T47D (cell line): Measurements from ENCODE around the gene HBP1.
"Not testable (repeated sequence)": the region's sequence is repeated elsewhere in the genome, so short reads cannot be mapped to it uniquely, and the experiment has no call there.

ENCODE experiments used
- DNase-seq, 2 experiments: peaks; one replicate each; pipeline versions ENCODE4 v3.0.0 to v3.0.0-alpha.2; 2011 to 2012; ENCODE audit warnings: low read depth in 1 of 2, low spot score in 1 of 2
- JUND ChIP-seq: IDR thresholded peaks from 2 replicates; pipeline ENCODE4 v1.6.1; 2012; ENCODE audit warnings: low read depth
- in situ Hi-C: cut with HindIII; loops from 2 replicates; pipeline ENCODE4 v1.10.0; 2016; ENCODE audit warnings: low sequenced_read_pairs, low pct_unique_long_range_greater_than_20kb

Gene HBP1

GRCh38 chr7:107232568-107233090, 63.8 kb downstream of the HBP1 start:
- no peak for TF ChIP-seq JUND
- in situ Hi-C loops = no loop called here
- DNase-seq = no peak

GRCh38 chr7:107233174-107233573, 64.4 kb downstream of the HBP1 start:
- in situ Hi-C loops = no loop called here
- TF ChIP-seq JUND = no peak
- DNase-seq = peak in 1 of 2 experiments; percentile 3

GRCh38 chr7:107233981-107234380, 65.2 kb downstream of the HBP1 start:
- in situ Hi-C loops = no loop called here
- peak in 1 of 2 experiments; percentile 4 for DNase-seq
- TF ChIP-seq JUND = no peak

- in situ Hi-C loops = no loop called here
- DNase-seq = peak in 1 of 2 experiments; percentile 61
- no peak for TF ChIP-seq JUND
Measured at GRCh38 chr7:107234436-107234835, 65.6 kb downstream of the HBP1 start.

GRCh38 chr7:107236862-107237261, 68.1 kb downstream of the HBP1 start:
- DNase-seq = no peak
- in situ Hi-C loops = no loop called here
- TF ChIP-seq JUND = no peak

- TF ChIP-seq JUND = no peak
- DNase-seq = no peak
- in situ Hi-C loops = no loop called here
Measured at GRCh38 chr7:107237451-107237850, 68.6 kb downstream of the HBP1 start.

- no peak for TF ChIP-seq JUND
- no peak for DNase-seq
- in situ Hi-C loops = no loop called here
Measured at GRCh38 chr7:107242267-107242666, 73.5 kb downstream of the HBP1 start.

GRCh38 chr7:107244613-107245012, 75.8 kb downstream of the HBP1 start:
- no peak for TF ChIP-seq JUND
- DNase-seq = no peak
- in situ Hi-C loops = no loop called here

- in situ Hi-C loops, DNase-seq: not testable (repeated sequence)
Measured at GRCh38 chr7:107246836-107247235, 78.0 kb downstream of the HBP1 start.

- DNase-seq = no peak
- TF ChIP-seq JUND = no peak
- in situ Hi-C loops = no loop called here
Measured at GRCh38 chr7:107248551-107249316, 79.9 kb downstream of the HBP1 start.

- in situ Hi-C loops = no loop called here
Measured at GRCh38 chr7:107251963-107252362, 83.2 kb downstream of the HBP1 start.

More at GRCh38 chr7:107251963-107252362, 83.2 kb downstream of the HBP1 start:
- no peak for TF ChIP-seq JUND
- DNase-seq = no peak
